ENCODE data around the gene ROR1.
A peak's percentile ranks its signal among the peaks of the same experiment; 100 is the strongest.
"Not testable (repeated sequence)": the region's sequence is repeated elsewhere in the genome, so short reads cannot be mapped to it uniquely, and the experiment has no call there.

Gene ROR1

DNA sequence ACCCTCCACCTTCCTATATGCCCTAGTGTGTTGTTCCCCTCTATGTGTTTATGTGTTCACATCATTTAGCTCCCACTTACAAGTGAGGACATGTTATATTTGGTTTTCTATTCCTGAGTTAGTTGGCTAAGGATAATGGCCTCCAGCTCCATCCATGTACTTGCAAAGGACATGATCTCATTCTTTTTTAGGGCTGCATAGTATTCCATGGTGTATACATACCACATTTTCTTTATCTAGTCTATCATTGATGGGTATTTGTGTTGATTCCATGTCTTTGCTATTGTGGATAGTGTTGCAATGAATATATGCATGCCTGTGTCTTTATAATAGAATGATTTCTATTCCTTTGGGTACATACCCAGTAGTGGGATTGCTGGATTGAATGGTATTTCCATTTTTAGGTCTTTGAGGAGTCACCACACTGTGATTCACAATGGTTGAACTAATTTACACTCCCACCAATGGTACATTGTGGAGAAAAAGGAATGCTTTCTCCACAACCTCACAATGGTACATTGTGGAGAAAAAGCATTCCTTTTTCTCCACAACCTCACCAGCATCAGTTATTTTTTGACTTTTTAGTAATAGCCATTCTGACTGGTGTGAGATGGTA is 52.5 kb downstream of the ROR1 start:
- not testable (repeated sequence) for DNase-seq

DNA sequence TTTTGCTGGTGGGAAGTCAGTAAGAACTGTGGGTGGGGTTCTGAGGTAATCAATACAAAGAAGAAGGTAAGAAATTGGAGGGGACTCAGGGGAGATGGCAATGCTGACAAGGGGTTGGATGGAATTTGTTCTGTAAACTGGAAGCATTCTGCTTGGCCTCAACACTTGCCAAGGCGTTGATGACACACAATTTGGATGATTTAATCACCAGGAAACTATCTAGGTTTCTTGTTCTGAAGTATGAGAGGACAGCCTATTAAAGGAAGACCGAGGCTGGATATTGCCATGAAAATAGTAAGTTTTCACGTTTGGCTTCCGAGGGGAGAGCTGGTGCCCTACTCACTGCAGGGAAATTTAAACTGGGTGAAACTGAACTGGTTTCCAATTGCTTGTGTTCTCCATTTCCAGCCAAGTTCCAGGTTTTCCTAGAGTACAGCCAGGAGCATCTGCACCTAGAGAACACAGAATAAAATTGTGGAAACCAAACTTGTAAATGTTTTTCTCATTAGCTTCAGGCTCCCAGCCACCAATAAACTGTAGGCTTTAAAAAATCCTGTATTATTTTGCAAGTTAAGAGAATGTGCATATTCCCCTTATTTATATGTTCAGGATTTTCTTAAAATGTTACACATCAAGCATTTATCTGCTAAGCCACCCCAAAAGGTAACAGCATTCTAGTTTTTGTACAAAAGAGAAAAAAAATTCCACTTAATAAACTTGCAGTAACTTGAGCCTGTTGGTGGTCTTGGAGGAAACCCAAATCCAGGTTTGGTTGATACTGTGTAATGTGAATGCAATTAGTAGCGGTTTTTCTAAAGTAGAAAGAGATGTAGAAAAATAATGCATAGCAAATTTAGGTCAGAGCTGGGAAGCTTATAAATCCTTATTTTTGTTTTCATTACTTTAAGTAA is 53.8 kb downstream of the ROR1 start:
- peak; percentile 57 for DNase-seq

DNA sequence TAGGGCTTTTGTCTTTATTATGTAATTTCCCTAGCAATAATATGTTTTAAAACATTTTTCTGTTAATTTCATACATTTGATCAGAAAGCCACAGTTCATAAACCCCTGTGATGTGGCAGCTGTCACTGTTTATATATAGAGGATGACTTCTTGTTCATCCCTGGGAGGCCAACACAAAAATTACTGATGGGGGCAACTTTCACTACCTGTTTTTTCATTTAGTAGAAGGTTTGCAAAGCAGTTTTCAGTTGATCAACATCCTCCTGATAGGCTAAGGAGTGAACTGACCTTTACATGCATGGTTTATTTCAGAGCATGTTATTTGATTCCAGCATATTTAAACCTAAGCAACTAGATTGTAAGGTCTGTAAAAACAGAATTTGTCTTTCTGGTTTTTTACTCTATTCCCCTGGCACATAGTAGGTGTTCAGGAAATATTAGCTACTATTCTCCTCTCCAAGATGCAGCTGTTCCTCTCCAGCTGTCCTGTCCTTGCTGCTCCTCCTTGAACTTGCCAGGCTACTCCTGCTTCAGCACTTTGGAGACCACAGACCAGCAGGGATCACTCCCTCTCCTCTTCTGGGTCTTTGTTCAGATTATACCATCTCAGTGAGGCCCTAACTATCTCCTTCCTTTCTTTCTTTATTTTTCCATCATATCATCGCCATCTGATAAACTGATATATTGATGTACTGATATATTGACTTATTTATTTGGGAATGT is 54.7 kb downstream of the ROR1 start:
- peak; percentile 36 for DNase-seq

DNA sequence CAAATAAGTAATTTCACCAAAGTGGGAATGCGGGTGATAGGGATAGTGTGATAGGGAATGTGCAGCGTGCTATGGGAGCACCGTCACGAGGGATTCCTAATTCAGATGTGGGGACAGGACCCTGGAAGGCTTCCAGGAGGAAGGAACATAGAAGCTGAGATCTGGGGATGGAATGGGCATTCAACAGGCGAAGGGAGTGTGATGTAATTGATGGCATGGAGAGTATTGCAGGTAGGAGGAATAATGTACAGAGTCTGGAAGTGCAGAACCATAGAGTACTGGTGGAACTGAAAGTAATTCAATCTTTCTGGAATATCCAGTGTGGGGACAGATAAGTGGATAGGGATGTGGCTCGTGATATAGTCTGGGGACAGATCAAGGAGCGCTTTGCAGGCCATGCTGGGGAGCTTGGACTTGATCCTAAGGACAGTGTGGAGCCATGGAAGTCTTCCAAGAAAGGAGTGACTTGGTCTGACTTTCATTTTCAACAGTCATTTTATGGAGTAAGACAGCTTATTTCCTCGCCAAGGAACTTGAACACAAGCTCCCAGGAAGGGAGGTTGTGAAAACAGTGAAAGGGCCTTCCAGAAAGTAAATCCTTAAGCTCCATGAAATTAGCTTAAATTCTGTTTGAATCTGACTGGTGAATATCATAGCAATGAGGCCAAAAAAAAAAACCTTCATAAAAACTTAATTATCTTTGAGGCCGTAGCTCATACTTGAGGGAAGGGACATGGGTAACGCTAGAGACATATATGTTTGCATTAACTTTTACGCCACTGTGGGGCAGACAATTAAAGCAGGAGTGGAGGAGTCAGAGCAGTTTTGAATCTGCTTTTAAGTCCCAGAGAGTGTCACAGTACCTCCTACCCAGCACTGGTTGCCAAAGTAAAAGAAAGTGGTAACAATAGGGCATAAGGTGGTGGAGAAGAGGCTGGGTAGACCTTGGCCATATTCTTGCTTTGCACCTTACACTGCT is 55.8 kb downstream of the ROR1 start:
- DNase-seq = no peak

DNA sequence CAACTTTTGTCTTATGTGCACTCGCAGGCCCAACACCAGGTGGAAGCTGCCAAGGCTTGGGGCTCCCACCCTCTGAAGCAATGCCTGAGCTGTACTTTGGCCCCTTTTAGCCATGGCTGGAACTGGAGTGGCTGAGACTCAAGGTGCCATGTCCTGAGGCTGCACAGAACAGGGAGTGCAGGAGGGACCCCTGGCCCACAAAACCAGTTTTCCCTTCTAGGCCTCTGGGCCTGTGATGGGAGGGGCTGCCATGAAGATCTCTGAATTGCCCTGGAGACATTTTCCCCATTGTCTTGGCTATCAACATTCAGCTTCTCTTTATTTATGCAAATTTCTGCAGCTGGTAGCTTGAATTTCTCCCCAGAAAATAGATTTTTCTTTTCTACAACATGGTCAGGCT is 57.6 kb downstream of the ROR1 start:
- no peak for DNase-seq

DNA sequence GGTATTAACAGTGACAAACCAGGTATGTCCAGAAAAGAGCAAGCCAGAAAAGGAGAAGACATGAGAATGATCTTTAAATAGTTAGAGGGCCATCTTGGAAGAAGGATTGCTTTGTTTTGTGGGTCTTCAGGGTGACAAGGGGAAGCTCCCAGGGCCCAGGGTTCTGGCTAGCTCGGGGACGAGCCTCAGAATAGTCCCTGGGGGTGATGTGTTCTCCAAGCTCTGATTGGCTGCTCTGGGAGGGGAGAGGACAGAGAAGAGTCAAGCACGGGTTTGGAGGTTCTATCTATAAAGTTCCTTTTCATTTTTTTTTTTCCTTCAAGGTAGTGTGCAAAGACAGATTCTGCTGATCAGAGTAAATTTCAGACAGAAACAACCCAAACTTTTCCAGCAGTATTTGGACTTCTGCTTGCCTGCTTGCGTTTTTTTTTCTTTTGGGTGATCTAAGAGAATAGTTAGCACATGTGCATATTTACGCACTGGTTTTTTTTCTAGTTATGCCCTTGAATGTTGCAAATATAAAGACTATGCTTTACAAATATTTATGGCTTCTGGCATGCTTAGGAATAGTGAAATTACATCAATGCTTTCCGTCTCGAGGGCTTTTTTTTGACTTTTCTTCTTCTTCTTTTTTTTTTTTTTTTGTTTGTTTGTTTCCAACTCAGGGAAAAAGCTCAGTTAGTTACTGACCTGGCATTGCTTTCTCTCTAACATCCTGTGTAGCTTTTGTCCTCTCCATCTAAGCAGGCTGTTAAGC is 59.7 kb downstream of the ROR1 start:
- no peak for DNase-seq

DNA sequence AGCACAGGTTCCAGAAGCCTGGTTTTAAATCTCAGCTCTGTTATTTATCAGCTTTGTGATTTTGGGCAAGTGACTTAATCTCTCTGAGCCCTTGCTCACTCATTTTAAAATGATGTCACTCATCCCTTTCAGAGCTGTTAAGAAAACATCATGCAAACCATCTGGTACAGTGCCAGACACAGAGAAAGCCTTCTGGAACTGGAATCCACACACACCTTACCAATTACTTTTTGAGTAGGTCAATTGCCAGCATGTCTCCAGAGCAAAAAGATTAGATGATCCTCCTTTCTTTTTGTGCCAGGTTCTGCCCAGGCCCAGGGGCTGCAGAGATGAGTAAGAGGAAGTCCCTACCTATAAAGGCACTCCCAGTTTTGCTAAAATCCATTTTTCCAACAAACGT is 61.3 kb downstream of the ROR1 start:
- peak; percentile 7 for DNase-seq

DNA sequence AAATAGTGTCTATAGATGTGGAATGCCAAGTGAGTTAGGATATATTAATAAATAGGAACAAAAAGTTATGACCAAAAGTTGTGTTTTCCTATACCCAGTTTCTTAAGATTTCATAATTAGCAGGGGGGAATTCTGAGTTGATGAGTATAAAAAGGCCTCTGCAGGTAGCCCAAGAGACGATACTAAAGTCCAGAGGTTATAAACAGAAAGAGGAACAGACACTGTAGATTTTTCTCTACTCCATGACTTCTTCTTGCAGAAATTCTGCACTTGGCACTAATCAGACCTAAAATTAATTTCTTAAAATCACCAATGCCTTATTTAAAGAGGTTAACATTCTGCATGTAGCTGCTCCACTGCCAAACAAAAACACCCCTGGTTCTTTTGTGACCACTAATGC is 62.6 kb downstream of the ROR1 start:
- DNase-seq = no peak

DNA sequence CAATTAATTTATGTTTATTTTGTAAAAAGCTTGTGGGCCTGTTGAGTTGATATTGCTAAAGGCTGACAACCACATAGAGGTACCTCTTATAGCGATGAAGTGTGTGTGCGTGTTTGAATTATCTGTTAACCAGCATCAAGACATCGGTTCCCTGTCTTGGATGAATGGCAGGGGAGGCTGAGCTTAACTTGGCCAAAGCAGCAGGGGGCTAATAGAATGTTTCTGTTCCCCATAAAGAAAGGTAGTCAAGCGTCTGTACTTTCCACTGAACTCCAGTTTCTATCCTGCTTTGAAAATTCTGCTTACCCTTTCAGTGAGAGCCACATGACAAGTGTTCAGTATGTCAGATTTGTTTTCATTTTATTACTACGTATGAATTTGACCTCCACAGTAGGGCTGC is 63.0 kb downstream of the ROR1 start:
- DNase-seq = no peak

DNA sequence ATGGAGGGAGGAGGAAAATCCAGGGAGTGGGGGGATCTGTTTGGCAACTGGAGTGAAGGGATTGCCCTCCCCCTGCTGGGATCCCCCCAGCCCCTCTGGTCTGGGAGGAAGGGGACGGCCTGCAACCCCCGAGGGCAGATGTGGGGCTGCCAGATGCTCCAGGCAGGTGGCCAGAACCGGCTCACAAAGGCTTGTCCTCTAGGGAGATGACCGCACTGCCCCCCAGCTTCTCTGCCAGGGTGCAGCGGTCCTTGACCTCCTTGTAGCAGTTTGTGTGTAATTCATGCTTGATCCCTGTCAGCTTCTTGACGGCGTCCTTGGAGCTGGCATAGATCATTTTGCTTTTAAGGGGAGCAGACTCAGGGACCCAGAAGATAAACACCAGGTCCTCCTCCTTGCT is 69.2 kb downstream of the ROR1 start:
- no peak for DNase-seq

DNA sequence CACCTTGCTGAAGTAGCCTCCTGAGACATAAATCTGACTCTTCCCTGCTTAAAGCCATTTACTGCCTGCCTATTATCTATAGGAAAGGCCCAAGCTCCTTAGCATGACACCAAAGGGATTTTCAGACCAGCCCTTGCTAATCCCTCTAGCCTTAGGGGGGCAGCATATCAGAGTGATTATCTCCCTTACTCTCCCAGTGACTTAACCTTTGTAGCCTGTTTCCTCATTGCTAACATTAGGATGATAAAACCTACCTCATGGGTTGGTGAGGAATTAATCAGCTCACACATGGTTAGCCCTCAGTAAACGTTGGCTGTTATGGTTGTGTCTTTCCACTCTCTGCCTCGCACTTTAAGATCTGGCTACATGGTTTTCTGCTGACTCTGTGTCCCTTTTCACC is 70.1 kb downstream of the ROR1 start:
- DNase-seq = no peak

DNA sequence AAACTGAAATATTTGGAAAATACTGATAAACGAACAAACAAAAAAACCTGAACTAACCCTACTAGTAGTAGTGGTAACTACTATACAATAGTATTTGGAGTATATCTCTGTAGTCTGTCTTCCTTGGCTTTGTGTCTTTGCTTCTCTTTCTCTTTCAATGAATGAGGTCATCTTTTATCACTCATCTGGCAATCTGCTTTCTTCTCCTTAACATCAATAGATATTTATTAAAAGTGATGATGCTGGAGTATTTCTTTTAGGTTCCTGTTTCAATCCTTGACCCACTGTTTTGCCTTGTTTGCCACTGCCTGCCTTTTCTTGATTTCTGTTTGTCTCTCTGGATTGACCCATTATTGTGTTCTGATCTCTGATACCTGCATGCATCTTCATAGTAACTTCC is 71.5 kb downstream of the ROR1 start:
- DNase-seq = no peak

DNA sequence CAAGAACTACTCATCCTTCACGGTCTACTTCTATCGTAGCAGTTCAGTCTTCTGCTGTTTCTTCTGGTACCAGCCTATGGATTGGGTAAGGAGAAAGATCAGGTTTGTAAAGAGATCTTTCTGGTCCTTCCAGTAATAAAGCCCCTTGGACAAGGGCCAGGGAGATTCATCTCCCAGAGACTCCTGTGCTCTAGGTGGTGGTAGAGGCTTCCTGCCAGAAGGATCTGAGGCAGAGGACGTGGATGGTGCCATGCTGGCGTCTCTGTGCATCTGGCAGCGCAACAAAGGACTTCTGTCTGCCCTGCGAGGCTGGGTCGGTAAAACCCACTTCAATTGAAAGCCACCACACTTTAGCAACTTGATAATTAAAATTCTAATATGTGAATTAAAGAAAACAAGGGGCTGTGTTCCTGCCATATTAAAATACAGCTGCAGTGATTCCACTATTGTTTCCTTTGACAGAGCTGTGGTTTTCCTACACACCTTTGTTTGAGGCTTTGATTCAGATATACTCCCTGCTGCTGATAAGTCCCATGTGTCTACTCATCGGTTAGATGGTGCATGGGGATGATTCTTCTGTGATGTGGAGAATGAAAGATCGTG is 73.6 kb downstream of the ROR1 start:
- DNase-seq = no peak

DNA sequence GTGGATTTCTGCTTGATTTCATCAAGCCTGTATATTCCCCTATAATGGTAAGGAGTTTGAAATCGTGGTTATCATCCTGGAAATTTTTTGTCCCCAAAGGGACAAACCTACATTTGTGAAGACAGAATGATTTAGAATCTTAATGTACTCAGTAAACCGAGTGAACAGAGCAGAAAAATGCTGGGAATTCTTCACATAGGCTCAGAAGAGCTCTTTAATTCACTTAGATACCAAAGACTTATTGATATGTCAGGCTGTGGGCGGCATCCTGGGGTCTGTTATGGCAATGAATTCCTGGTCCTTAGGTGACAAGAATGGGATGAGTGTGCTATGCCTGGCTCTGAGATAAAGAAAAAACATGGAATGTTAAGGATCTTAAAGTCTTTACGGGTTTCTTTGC is 74.9 kb downstream of the ROR1 start:
- no peak for DNase-seq

DNA sequence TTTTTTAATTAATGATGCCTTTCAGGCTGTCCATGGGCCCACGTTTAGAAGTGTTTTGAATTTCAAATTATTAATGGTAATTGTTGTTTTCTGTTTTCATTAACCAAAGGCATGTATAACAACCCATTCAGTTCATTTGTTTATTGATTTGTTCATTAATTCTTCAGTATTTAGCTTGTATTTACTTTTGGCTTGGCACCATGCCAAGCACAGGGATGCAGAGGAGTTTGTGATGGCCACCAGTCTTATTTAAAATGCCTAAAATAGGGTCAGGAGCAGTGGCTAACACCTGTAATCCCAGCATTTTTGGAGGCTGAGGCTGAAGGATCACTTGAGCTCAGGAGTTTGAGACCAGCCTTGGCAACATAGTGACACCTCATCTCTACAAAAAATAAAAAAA is 75.3 kb downstream of the ROR1 start:
- no peak for DNase-seq

DNA sequence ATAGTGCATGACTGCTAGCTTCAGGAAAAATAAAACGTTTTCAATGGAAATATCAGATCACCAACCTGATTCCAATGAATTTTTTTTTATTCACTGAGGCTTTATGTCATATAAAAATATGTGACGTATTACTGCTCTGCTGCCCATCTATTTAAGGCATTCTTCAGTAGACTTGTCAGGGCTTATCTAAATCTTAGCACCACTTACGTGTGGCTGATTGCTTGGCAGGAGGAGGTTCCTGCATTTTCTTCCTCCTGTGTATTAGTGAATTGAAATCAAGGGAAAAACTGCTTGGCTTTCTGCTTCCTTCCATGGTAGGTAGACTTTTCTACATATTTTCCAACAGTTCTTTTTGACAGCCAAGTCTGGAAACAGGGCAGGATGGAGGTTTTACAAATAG is 80.3 kb downstream of the ROR1 start:
- DNase-seq = no peak

DNA sequence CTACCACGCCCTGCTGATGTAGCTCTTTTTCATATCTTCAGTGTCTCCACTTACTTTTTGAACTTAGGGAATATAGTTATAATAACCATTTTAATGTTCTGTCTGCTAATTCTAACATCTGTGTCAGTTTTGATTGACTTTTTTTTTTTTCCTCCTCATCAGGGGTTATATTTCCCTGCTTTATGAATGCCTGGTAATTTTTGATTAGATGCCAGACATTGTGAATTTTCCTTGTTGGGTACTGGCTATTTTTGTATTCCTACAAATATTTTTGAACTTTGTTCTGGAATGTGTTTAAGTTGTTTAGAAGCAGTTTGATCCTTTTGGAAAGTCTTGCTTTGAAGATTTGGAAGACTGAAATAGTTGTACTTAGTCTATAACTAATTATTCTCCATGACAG is 82.1 kb downstream of the ROR1 start:
- DNase-seq = no peak

DNA sequence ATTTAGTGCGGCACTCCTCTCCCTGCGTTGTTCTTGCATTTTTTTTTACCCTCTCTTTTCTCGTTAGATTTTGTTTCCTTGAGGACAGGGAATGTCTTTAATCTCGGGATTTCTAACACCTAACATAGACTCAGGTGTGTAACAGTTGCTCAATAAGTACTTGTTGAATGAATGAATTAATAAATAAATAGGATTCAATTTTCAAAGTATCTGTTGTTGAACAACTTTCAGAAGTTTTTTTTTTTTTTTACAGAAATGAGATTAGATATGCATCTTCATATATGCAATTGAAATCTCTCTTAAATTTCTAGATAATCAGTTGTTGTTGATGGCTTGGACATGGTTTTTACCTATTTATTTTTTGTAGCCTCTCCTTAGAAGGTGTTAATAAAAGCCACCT is 83.1 kb downstream of the ROR1 start:
- no peak for DNase-seq

DNA sequence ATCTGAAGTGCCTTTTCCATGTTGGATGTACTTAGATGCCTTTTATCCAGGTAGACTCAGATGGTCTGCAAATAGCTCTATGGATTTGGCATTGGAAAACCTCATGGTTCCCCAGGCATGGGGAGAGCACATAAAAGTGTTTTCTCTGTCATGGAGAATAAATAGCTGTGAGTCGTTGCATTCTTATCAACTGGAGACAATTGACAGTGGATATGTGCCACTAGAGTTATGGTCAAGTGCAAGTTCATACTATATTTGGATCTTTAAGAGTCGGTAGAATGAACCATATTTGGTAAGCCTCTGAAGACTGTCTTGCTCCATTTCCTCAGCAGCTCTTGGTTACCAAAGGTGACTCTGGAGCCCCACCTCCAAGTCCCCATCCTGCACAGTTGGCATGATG is 83.7 kb downstream of the ROR1 start:
- DNase-seq = no peak

DNA sequence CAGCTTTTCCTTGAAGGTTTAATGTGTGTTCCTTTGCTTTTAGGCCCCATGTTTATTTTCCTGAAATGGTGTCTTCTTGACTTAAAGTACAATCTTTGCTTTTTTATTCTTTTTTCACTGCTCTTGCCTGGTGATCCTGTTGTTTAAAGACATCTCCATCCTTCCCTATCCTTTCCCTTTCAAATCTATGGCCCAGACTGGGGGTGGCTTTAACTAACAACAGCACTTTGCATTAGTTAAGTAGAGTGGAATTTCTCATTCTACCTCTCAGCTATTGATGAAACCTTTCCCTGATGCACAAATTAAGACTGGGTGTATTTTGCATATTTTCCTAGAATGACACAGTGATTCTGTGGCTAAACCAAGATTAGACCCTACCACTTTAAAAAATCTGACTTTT is 84.3 kb downstream of the ROR1 start:
- no peak for DNase-seq

DNA sequence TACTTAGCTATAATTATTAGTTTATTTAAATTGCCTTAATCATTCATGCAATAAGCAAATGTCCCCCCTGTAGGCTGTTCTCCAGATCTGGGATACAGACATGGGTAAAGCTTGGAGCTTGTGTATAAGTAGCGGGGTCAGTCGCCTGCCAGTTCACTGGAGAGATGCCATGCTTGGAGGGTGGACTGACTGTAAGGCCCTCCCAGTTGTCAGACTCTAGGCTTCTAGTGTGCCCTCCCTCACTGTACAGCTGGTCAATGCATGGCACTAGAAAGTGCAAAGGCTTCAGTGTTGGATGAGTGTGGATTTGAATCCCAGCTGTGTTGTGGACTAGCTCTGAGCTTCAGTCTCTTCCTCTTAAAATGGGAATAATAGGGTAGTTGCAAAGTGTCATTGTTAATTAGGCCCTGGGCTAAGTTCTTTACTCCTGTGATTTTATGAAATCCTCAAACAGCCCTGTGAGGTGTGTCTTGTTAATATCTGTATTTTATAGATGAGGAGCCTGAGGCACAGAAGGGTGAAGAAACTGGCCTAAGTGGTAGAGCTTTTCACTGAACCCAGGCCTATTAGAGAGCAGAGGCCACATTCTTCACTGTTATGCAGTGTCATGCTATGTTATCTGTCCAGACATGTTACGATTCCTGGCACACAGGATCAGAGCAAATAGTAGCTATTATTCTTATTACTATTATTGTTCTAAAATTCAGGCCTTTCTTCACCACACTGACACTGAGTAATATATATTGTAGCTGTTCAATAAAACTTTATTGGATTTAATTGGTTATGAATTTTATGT is 85.9 kb downstream of the ROR1 start:
- no peak for DNase-seq

Data from NCI-H1694 (cell line).